Neural progenitor cell (in vitro differentiated cells): Measurements from ENCODE around the gene CADPS. TPM values are rescaled to one million over a fixed set of nuclear protein-coding genes. Genes with fewer than 3 reads are reported as not detected.

ENCODE experiments used
- DNase-seq: peaks from one replicate; pipeline ENCODE4 v3.0.0-alpha.2; 2016; ENCODE audit warnings: low spot score
- H2AFZ ChIP-seq: fragments of 200-600 bp; sonication (generic); replicated peaks from 2 replicates; pipeline ENCODE4 v1.6.1; 2016; ENCODE audit warnings: antibody characterized with exemption
- H3F3A ChIP-seq: fragments of 200-600 bp; sonication (generic); 2 replicates; pipeline ENCODE4 v1.6.1; 2016; ENCODE audit warnings: antibody characterized with exemption, low read depth
- H3K27ac ChIP-seq: fragments of 200-600 bp; sonication (generic); 2 replicates; pipeline ENCODE4 v1.5.1; 2016; ENCODE audit warnings: mild to moderate bottlenecking
- H3K27me3 ChIP-seq: fragments of 200-600 bp; sonication (generic); 2 replicates; pipeline ENCODE4 v1.6.1; 2016; ENCODE audit warnings: mild to moderate bottlenecking, moderate library complexity
- H3K36me3 ChIP-seq: fragments of 200-600 bp; sonication (generic); 2 replicates; pipeline ENCODE4 v1.5.1; 2016
- H3K4me1 ChIP-seq: fragments of 200-600 bp; sonication (generic); 2 replicates; pipeline ENCODE4 v1.6.1; 2016; ENCODE audit warnings: mixed run types
- H3K4me2 ChIP-seq: fragments of 200-600 bp; sonication (generic); 2 replicates; pipeline ENCODE4 v1.6.1; 2016
- H3K4me3 ChIP-seq: fragments of 200-600 bp; sonication (generic); 2 replicates; pipeline ENCODE4 v1.5.1; 2016
- H3K79me2 ChIP-seq: fragments of 200-600 bp; sonication (generic); 2 replicates; pipeline ENCODE4 v1.6.1; 2016; ENCODE audit warnings: low read depth
- H3K9ac ChIP-seq: fragments of 200-600 bp; sonication (generic); 2 replicates; pipeline ENCODE4 v1.6.1; 2016
- H3K9me3 ChIP-seq: fragments of 200-600 bp; sonication (generic); 2 replicates; pipeline ENCODE4 v1.5.1; 2016; ENCODE audit warnings: low read depth
- H4K20me1 ChIP-seq: fragments of 200-600 bp; sonication (generic); 2 replicates; pipeline ENCODE4 v1.6.1; 2016; ENCODE audit warnings: low read depth
- H3K27ac Mint-ChIP-seq: 3 replicates; pipeline ENCODE4 v1.8.0; 2021; ENCODE audit warnings: mixed read lengths
- H3K27me3 Mint-ChIP-seq: 2 replicates; pipeline ENCODE4 v1.8.0; 2022; ENCODE audit warnings: low read depth, mild to moderate bottlenecking, inconsistent platforms, moderate library complexity, mixed read lengths; ENCODE audit not compliant: insufficient read depth
- H3K36me3 Mint-ChIP-seq: 3 replicates; pipeline ENCODE4 v1.8.0; 2021; ENCODE audit warnings: mixed read lengths
- H3K4me1 Mint-ChIP-seq: 3 replicates; pipeline ENCODE4 v1.8.0; 2021; ENCODE audit warnings: mixed read lengths
- H3K4me3 Mint-ChIP-seq: 3 replicates; pipeline ENCODE4 v1.8.0; 2021; ENCODE audit warnings: mild to moderate bottlenecking, moderate library complexity, mixed read lengths
- H3K9me3 Mint-ChIP-seq: 3 replicates; pipeline ENCODE4 v1.8.0; 2020; ENCODE audit warnings: mixed read lengths
- EZH2 ChIP-seq: fragments of 200-600 bp; sonication (generic); IDR thresholded peaks from 2 replicates; pipeline ENCODE4 v1.6.1; 2017; ENCODE audit warnings: antibody characterized with exemption, mild to moderate bottlenecking, moderate library complexity
- EZH2phosphoT487 ChIP-seq: fragments of 200-600 bp; sonication (generic); IDR thresholded peaks from 2 replicates; pipeline ENCODE4 v1.6.1; 2017; ENCODE audit warnings: antibody characterized with exemption
- total RNA-seq: library from RNA; depleted of rRNA; stranded (reverse); fragments of >200 nt; gene quantifications from 2 replicates; pipeline ENCODE4 v1.2.3, GENCODE V29; 2015; ENCODE audit warnings: low replicate concordance
- TF ChIP-seq, protein P1 (sequence below): fragments of 200-600 bp; sonication (generic); IDR thresholded peaks from 2 replicates; pipeline ENCODE4 v1.5.1; 2017; ENCODE audit warnings: antibody characterized with exemption, mild to moderate bottlenecking

Gene CADPS
- total RNA-seq, 1 donor from 2014 or later = 17.3 TPM

DNA sequence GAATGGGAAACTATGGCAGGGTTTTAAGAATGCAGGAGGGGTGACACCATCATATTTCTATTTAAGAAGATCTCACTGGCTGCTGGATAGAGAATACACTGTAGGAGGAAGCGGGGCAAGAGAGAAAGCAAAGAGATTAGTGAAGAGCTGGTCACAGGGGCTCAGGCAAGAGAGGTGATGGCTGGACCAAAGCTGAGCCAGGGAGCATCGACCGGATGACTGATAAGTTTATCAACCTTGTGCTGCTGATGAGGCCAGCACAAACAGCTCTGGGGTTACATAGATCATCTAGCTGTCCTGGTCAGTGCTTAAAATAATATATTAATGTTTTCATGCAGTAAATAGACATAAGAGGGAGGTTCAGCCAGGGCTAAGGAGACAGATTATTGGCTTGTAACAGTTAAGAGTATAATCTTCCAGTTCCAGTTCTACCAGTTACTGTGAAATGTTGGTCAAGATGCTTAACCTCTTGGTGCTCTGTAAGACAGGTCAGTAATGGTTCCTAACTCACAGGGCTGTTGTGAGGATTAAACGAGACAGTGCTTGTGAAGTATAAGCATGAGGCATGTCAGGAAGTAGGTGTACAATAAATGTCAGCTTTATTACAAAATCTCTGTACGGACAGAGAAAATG lies 300.8 kb downstream of the CADPS start:
- DNase-seq = no peak
- peaks cover 7% of the 10 kb centered on the region for H3K36me3 Mint-ChIP-seq
- Histone ChIP-seq H2AFZ (no peak overlapping the region), H3K4me2 (no peak overlapping the region), H3K27me3 (no peaks in the 10 kb centered on the region), H4K20me1 (no peaks in the 10 kb centered on the region), H3F3A (no peaks in the 10 kb centered on the region), H3K4me1 (no peaks in the 10 kb centered on the region), H3K9me3 (peaks cover 5% of the 10 kb centered on the region), H3K79me2 (no peaks in the 10 kb centered on the region), H3K36me3 (no peaks in the 10 kb centered on the region), H3K27ac (no peak overlapping the region), H3K9ac (no peak overlapping the region), H3K4me3 (no peak overlapping the region)
- peaks cover 10% of the 10 kb centered on the region for H3K9me3 Mint-ChIP-seq
- no peaks in the 10 kb centered on the region for H3K4me1 Mint-ChIP-seq
- peaks cover under 1% of the 10 kb centered on the region for H3K27me3 Mint-ChIP-seq
- H3K4me3 Mint-ChIP-seq = no peak overlapping the region
- no peak for TF ChIP-seq EZH2phosphoT487
- no peak overlapping the region for H3K27ac Mint-ChIP-seq

DNA sequence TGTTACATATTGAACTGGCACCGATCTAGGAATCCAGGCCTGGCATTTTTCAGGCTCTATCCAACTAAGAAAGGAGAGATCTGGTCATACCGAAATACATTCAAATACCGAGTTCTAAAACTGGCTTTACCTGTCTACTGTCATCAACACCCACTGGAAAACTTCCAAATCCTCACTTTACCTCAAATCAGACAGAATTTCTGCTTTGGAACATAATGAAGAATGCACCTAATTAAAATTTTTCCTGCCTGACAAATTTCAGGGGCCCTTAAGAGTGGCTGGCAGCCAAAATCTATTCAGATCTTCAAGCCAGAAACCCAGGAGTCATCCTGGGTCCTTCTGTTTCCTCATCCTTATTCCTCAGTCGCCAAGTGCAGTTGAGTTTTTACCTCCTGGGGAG lies 303.3 kb downstream of the CADPS start:
- no peaks in the 10 kb centered on the region for H3K36me3 ChIP-seq
- no peaks in the 10 kb centered on the region for H4K20me1 ChIP-seq
- peaks cover 3% of the 10 kb centered on the region for H3K4me1 Mint-ChIP-seq
- no peaks in the 10 kb centered on the region for H3K79me2 ChIP-seq
- no peak overlapping the region for H3K4me2 ChIP-seq
- H2AFZ ChIP-seq = no peak overlapping the region
- TF ChIP-seq EZH2phosphoT487 (no peak), EZH2 (no peak)
- TF ChIP-seq, protein P1, sequence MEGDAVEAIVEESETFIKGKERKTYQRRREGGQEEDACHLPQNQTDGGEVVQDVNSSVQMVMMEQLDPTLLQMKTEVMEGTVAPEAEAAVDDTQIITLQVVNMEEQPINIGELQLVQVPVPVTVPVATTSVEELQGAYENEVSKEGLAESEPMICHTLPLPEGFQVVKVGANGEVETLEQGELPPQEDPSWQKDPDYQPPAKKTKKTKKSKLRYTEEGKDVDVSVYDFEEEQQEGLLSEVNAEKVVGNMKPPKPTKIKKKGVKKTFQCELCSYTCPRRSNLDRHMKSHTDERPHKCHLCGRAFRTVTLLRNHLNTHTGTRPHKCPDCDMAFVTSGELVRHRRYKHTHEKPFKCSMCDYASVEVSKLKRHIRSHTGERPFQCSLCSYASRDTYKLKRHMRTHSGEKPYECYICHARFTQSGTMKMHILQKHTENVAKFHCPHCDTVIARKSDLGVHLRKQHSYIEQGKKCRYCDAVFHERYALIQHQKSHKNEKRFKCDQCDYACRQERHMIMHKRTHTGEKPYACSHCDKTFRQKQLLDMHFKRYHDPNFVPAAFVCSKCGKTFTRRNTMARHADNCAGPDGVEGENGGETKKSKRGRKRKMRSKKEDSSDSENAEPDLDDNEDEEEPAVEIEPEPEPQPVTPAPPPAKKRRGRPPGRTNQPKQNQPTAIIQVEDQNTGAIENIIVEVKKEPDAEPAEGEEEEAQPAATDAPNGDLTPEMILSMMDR = no peak
- no peak overlapping the region for H3K27ac ChIP-seq
- no peaks in the 10 kb centered on the region for H3K27me3 ChIP-seq
- peaks cover 2% of the 10 kb centered on the region for H3K27me3 Mint-ChIP-seq
- DNase-seq = no peak
- H3K36me3 Mint-ChIP-seq = peaks cover 3% of the 10 kb centered on the region
- H3K9me3 Mint-ChIP-seq = no peaks in the 10 kb centered on the region
- H3K4me3 ChIP-seq = no peak overlapping the region
- no peak overlapping the region for H3K9ac ChIP-seq
- H3K27ac Mint-ChIP-seq = no peak overlapping the region
- no peaks in the 10 kb centered on the region for H3K4me1 ChIP-seq
- no peak overlapping the region for H3K4me3 Mint-ChIP-seq
- H3F3A ChIP-seq = no peaks in the 10 kb centered on the region
- no peaks in the 10 kb centered on the region for H3K9me3 ChIP-seq

DNA sequence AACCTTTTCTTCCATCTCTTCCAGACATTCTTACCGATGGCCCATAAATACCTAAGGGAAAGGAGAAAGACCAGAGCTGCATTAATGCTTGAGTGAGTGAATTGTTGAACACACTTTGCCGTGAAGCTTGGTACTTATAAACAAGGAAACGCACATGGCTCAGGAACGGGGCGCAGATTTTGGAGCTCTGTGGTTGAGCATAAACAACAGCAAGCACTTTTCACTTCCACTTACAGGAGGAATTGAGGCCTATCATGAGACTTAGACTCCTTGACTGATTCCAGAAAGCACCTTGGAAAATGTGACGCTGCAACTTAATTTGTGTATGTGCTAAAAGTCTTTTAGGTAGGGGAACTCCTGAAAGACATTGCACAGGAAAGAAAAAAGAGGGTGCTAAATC lies 304.3 kb downstream of the CADPS start:
- H3K27ac ChIP-seq = no peak overlapping the region
- H3K27ac Mint-ChIP-seq = no peak overlapping the region
- no peaks in the 10 kb centered on the region for H3K9me3 ChIP-seq
- no peaks in the 10 kb centered on the region for H3K4me1 ChIP-seq
- no peak overlapping the region for H2AFZ ChIP-seq
- no peak overlapping the region for H3K4me2 ChIP-seq
- no peaks in the 10 kb centered on the region for H4K20me1 ChIP-seq
- H3K4me3 ChIP-seq = no peak overlapping the region
- H3K79me2 ChIP-seq = no peaks in the 10 kb centered on the region
- H3K9me3 Mint-ChIP-seq = no peaks in the 10 kb centered on the region
- no peaks in the 10 kb centered on the region for H3F3A ChIP-seq
- H3K4me3 Mint-ChIP-seq = no peak overlapping the region
- no peak for DNase-seq
- peaks cover 2% of the 10 kb centered on the region for H3K27me3 Mint-ChIP-seq
- H3K36me3 Mint-ChIP-seq = peaks cover 3% of the 10 kb centered on the region
- no peaks in the 10 kb centered on the region for H3K36me3 ChIP-seq
- H3K27me3 ChIP-seq = no peaks in the 10 kb centered on the region
- peaks cover 5% of the 10 kb centered on the region for H3K4me1 Mint-ChIP-seq
- H3K9ac ChIP-seq = no peak overlapping the region
- TF ChIP-seq EZH2phosphoT487 (no peak), EZH2 (no peak)
- TF ChIP-seq, protein P1 = no peak

DNA sequence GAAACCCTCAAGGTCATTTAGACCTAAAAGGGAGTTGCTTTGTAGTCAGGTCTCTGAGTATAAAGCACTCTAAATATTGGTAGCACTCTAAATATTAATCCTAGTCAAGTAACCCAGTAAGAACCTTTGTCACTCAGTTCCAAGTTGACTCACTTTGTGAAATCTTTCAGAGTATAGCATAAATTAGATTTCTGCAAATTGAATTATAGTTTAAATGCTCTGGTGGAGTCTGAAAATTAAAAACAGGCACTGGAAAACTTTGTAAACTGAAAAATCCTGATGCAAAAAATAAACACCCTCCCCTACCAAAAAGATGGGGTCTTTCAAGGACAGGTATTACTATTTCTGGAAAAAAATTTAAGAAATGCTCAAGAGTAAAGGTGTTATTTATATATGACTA lies 305.6 kb downstream of the CADPS start:
- Histone ChIP-seq H3K4me2 (no peak overlapping the region), H2AFZ (no peak overlapping the region), H3K79me2 (no peaks in the 10 kb centered on the region), H3K36me3 (no peaks in the 10 kb centered on the region), H3K9ac (no peak overlapping the region), H3K27me3 (no peaks in the 10 kb centered on the region), H3F3A (no peaks in the 10 kb centered on the region), H4K20me1 (no peaks in the 10 kb centered on the region), H3K4me3 (no peak overlapping the region), H3K27ac (no peak overlapping the region), H3K9me3 (no peaks in the 10 kb centered on the region), H3K4me1 (no peaks in the 10 kb centered on the region)
- H3K27ac Mint-ChIP-seq = no peak overlapping the region
- no peak overlapping the region for H3K4me3 Mint-ChIP-seq
- H3K4me1 Mint-ChIP-seq = peaks cover 5% of the 10 kb centered on the region
- H3K9me3 Mint-ChIP-seq = no peaks in the 10 kb centered on the region
- TF ChIP-seq, protein P1 = no peak
- no peak for TF ChIP-seq EZH2phosphoT487
- TF ChIP-seq EZH2 = no peak
- no peak for DNase-seq
- peaks cover 4% of the 10 kb centered on the region for H3K27me3 Mint-ChIP-seq
- H3K36me3 Mint-ChIP-seq = peaks cover 3% of the 10 kb centered on the region
